GM12892 (cell line): ENCODE measurements around the gene ZMAT2.

Experiments
- POLR2A ChIP-seq: IDR thresholded peaks from 2 replicates; pipeline ENCODE4 v1.6.1; 2011; ENCODE audit warnings: low read depth, low read length, control low read depth
- POLR2AphosphoS5 ChIP-seq: IDR thresholded peaks from 2 replicates; pipeline ENCODE4 v1.6.1; 2011; ENCODE audit warnings: low read depth, low read length, control low read depth

- no peak for TF ChIP-seq POLR2A
- TF ChIP-seq POLR2AphosphoS5 = no peak
These were observed 11.5 kb downstream of the ZMAT2 start for GRCh38 chr5:140711794-140712193.
